ENCODE measurements around the gene FRRS1.

FRRS1 gene

DNA sequence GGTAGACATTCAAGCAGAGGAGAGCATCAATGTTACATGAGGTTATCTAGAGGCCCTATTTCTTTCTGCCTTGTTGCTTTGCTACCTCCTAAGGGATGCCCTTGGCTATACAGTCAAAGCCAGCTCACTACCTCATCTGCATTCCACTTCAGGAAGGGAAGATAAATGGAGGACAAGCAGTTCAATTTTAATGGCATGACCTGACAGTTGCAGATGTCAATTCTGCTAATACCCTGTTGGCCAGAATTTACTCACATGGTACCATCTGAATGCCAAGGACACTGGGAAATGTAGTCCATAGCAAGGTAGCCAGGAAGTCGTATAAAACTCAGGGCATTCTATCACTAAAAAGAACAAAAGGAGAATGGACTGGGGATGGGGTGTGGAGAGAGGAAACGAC lies 89.0 kb downstream of the FRRS1 start:
- DNase-seq (ENCODE audit: low read depth in 2 of 3, low spot score in 2 of 3): no peak

DNA sequence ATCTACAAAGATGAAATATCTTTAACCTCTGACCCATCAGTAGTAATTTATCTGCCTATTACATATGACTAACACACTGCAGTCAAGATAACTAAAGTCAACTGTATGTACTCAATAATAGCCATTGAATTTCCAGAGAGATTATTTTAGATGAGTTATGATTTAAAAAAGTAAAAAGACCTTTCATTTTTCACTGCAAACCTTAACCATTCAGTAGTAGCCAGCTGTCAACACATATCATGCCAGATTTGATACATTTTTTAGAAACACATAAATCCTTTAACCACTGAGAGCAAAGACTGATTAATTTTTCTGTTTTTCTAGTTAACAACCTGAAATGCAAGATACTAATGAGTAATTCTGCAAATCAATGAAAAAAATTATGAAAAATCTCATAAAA lies 89.6 kb downstream of the FRRS1 start:
- DNase-seq (ENCODE audit: low read depth in 2 of 3, low spot score in 2 of 3): no peak

DNA sequence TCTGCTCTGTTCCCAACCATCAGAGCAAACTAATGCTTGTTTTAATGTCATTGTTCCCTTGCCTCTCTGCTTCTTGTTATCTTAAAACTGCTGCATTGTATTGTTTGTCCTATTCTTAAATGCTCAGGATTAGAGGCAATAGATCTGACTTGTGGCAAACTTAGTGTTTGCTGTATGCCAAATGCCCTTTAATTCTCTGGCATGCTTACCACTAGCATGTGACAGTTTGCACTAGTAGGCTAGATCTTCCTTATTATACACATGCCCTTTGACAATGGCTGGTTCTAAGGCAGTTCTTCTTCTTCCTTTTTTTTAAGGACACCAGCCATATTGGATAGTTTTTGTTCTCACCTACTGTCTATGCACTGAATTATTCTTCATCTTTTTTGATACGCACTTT lies 90.4 kb downstream of the FRRS1 start:
- no peak for DNase-seq (ENCODE audit: low read depth in 2 of 3, low spot score in 2 of 3)

DNA sequence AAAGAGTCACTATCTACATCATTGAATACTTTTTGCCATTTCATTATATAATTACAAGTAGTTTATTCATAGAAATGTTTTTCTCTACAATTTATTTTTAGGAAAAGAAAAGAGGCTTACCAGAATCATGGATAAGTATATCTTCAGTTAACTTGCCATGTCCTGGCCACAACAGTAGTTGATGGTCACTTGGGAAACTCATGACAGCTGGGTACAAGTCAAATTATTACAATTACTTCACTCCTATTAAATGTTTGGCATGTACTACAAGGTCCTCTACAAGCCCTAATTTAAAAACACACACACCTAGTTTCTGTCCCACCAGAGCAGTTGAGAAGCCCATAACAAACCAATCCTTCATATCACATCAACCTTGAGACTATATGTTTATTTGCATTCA lies 91.1 kb downstream of the FRRS1 start:
- no peak for DNase-seq (ENCODE audit: low read depth in 2 of 3, low spot score in 2 of 3)

DNA sequence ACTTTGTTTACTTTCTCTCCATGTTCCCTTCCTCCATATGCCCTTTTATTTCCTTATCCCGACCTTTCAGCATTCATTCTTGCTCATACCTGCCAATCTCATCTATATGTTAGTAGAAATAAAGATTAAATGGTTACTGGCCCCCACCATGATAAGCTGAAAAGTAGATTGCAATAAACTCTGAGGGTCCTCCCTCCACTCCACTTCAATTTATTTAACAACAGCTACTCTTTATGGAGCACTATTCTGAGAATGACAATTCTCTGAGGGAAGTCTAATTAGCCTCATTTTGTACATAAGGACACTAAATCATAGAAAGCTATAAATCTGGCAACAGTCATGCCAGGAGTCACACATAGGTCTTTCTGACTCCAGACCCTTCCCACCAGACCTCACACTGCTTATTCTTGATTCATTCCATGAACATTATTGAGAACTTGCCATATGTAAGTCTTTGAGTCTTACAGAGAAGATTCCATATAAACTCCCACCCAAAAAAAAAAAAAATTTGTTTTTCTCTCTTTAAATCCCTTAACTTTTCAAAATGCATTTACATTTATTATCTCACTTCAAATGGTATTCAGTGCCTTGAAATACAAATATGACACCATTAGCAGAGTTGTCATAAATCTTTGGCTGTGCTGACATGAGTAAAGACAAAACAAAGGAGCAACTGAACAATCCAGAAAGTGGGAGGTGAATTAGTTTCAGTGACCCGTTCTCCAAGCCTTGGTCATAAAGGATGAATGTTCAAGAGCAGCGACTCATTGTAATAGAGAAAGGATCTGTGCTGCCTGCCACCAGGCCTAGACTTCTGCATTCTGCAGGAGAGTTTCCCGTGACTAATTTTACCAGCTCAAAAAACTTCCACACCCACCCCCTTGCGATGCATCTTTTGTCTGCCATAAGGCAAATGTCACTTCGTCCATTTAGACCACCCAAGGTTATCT lies 92.0 kb downstream of the FRRS1 start:
- DNase-seq (ENCODE audit: low read depth in 2 of 3, low spot score in 2 of 3): no peak

DNA sequence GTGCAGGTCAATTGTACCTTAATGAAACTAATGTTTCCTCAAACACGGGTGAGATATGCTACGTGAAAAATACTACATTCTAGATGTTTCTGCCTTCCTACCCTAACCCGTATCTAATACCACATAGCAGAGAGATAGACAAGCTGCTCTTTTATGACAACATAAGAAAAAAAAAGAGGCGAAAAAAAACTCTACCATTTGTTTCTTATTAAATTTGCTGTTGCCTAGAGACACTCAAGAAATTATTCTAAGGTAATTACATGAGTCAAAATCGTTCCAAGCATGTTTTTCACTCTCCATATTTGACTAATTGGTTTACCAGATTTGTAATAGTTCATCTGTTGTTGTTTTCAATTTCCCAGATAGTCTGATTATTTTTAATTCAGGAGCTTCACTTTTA lies 93.1 kb downstream of the FRRS1 start:
- no peak for DNase-seq (ENCODE audit: low read depth in 2 of 3, low spot score in 2 of 3)

DNA sequence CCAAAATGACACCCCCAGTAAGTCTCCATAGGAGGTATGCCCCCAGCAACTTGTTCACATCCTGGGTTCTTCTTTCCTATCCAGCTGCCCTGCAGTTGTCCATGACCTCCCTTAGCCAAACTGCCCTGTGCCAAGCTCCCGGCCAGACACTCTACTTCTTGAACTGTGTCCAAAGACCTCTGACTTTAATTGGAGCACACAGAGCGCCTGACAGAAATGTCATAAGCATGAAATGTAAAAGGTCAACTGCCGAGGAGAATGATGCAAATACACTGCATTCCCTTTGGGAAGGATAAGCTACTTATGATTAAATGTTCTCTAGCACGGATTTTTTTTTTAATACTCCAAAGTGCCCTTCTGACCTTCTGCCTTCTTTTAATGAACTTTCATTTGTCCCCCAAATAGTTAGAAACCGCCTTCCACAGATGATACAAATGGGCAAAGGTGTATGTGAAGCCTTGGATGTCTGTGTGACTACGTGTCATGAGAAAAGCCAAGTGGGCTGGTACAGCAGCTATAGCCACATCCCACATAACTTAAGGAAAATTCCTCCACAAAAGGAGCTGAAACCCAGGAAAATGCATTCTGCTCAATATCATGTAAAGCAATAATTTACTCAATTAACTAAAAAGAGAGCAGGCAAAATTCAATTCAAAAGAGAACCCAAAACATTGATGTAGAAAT lies 93.8 kb downstream of the FRRS1 start:
- no peak for DNase-seq (ENCODE audit: low read depth in 2 of 3, low spot score in 2 of 3)

DNA sequence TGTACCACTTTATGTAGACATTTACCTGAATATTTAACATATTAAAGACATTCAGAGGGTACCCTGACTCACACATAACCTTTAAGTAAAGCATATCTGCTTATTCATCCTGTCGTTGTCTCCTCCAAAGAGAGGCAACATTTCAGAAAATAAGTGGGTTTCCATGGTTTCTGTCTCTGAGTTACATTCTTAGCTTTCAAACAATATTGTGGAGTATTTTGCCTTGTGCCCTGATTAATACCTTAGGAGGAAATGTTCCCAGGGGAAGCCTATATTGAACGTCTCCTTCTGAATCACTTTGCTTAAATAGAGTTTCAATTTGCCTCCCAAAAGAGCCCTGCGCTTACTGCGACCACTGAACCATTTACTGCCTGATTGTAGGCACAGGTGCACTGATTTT lies 94.4 kb downstream of the FRRS1 start:
- no peak for DNase-seq (ENCODE audit: low read depth in 2 of 3, low spot score in 2 of 3)

DNA sequence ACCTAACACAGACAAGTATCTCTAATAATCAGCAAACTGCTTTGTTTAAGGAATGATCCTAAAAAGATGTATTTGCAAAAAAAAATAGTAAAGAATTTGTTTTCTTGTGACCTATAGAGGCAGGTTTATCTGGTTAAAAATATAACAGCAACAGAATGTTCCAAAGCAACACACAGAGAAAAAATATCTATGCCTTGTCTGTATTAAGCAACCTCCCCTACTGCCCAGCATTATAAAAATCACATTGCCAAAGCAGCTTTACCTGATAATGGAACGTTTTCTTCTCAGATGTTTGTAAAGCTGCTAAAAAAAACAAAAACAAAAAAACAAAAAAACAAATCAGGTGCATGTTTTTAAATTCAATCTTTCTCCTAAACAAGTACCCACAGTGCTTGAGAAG lies 95.9 kb downstream of the FRRS1 start:
- DNase-seq (ENCODE audit: low read depth in 2 of 3, low spot score in 2 of 3): no peak

DNA sequence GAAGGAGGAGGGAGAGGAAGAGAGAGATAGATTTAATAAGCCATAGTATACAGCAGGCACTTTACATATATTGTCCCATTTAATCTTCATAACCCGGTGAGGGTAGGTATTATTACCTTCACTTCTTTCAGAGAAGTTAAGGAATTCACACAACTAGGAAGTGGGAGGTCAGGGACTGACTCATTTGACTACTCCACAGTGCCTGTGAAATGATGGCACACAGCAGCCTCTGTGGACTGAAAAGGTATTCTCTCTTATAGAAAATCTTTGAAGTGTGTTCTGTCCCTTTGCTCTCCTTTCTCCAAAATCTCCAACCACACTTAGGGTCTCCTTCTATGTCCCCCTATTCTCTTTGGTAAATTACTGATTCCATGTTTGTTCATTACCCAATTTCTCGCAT lies 96.6 kb downstream of the FRRS1 start:
- DNase-seq (ENCODE audit: low read depth in 2 of 3, low spot score in 2 of 3): no peak

DNA sequence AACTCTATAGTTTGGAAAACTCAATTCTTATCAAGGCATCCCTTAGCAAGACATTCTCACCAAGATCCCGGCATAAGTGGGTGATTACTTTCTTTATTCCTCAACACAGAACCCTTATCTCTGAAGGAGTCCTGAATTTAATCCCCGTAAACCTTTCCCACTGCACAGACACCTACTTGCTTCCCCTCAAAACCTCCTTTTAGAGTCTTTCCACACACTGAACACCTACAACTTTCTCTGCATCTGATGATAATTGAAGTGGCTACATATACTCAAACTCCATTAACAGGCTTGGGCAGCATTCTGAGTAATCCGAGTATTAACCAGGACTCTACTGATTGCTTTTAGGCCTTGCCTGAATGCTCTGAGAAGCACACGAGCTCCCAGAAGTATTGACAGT lies 97.1 kb downstream of the FRRS1 start:
- no peak for DNase-seq (ENCODE audit: low read depth in 2 of 3, low spot score in 2 of 3)

DNA sequence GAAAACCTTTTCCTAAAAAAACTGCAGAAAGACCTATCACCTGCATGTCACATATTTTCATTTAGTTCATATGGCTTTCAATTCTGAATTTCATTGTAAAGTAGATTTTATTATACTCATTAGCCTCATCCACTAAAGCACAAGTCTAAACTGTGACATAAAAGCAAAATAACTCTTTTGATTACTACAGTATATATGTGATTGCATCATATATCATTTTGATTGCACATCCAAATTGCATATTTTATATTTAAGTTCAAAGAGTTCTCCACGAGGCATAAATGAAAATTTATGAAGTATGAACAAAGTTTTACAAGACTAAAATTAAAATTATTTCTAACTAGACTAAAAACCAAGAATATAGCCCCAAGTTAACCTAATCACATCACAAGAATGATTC lies 101.2 kb downstream of the FRRS1 start:
- DNase-seq (ENCODE audit: low read depth in 2 of 3, low spot score in 2 of 3): no peak

DNA sequence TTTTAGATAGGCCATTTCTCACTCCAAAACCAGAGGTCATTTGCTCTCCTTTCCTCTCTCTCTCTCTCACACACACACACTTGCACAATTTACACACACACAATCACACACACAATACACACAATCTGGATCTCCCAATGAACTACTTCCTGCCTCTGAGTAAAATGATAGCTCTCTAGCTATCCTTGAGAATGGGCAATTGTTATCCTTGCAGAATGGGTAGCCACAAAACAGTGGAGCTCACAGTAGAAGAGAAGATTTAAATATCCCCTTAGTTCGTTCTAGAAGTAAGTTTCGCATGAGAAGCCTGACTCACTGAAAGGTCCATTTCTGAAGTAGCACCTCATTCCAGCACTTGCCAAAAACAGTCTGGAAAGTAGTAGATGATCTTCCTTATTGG lies 102.9 kb downstream of the FRRS1 start:
- DNase-seq (ENCODE audit: low read depth in 2 of 3, low spot score in 2 of 3): no peak

DNA sequence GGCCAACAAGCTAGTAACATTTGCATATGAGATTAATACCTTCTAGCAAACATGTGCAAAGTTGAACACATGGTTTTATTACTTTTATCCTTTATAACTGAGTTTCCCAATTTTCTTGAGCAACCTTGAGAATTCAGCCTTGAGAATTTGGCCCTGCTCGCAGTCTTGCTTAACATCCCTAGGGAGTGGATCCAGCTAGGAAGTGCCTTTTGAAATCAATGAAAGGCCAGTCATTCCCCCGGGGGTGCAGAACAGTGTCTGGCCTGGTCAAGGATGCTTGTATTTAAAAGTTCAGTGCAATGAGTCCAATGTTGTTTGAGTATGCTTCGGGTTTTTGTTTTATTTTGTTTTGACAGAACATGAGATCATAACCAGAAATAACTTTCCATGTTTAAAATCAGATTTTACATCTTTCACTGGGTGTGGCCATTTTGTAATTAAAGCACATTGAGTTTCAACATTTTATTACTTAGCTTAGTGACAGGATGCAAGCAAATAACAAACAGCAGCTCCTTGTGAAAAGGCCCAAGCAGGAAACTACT lies 103.8 kb downstream of the FRRS1 start:
- DNase-seq (ENCODE audit: low read depth in 2 of 3, low spot score in 2 of 3): no peak

DNA sequence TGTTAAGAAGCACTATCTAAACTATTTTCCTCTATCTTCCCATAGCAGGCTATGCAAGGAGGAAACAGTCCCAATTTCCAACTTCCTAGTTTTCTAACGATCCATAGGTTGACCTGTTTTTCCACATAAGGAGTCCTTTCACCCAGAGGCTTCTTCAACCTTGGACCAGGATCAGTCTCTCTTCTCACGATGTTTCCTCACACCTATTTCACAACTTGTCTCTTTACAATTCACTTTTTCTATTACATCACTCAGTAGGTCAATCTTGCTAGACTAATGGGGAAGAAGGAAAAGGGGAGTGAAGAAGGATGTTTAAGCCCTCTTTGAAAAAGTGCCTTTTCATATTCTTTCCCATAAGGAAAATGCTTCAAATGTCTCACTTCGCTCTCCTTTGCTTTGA lies 104.7 kb downstream of the FRRS1 start:
- DNase-seq (ENCODE audit: low read depth in 2 of 3, low spot score in 2 of 3): no peak

DNA sequence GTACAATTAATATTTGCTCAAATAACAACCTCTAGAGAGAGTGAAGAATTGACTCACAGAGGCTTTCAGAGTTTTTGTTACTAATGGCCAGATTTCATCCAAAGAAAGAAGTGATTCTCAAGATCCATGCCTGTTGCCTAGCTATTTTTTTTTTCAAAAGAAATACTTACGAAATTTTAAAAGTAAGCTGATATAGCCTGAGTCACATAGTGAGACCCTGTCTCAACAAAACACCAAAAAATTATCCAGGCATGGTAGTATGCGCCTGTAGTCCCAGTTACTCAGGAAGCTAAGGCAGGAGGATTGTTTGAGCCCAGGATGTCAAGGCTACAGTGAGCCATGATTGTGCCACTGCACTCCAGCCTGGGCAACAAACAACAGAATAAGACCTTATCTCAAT lies 105.9 kb downstream of the FRRS1 start:
- no peak for DNase-seq (ENCODE audit: low read depth in 2 of 3, low spot score in 2 of 3)

DNA sequence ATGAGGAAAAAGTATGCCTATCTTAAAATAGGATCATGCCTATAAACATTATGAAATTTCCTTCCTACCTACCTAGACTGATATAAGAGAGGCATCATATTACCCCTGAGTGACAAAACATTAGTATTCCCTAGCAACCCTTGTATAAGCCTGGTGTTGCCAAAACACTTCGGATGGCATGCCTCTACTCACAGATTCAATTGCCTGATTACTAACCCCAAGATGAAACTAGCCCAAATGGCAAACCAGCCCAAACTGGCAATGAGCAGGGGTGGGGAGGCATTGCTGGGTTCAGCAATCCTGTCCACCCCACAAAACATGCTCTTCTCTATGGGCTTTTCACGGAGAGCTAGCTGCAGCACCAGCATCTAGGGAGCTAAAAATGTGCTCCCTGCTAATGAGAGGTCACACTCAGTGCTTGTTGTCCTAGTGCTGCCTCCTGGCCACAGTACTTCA lies 106.7 kb downstream of the FRRS1 start:
- DNase-seq (ENCODE audit: low read depth in 2 of 3, low spot score in 2 of 3): no peak

Data from activated CD8-positive, alpha-beta memory T cell treated with anti-CD3 and anti-CD28 coated beads for 48 hours (primary cell).